C4-2B (cell line): ENCODE results near the gene SRRD.

ENCODE experiments used
- H3K27ac ChIP-seq: fragments of 450-650 bp; 2 replicates; pipeline ENCODE4 v1.5.1; 2017
- ZFX ChIP-seq: fragments of 450-650 bp; IDR thresholded peaks from 2 replicates; pipeline ENCODE4 v1.6.1; 2017
- TF ChIP-seq, protein P1 (sequence below): fragments of 450-650 bp; conservative IDR thresholded peaks from 2 replicates; pipeline ENCODE4 v1.5.1; 2017; ENCODE audit warnings: mild to moderate bottlenecking

SRRD gene

DNA sequence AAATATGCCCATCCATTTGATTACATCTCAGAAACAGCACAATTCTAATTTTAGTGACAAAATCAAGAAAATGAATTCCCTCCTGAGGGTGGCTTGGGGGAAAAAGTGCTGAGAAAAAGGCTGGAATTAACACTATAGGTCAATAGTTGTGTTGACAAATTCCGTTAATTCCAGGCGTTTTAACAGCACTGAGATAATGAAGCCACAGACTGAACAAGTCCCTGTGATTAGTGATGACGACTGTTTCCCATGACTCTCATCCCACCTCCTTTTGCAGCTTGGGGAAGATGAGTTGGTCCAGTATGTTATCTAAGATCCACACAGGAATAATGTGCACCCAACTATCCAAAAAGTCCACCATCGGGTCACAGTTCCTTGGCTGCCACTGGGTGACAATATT lies 12.8 kb downstream of the SRRD start:
- no peak for TF ChIP-seq ZFX
- TF ChIP-seq, protein P1, sequence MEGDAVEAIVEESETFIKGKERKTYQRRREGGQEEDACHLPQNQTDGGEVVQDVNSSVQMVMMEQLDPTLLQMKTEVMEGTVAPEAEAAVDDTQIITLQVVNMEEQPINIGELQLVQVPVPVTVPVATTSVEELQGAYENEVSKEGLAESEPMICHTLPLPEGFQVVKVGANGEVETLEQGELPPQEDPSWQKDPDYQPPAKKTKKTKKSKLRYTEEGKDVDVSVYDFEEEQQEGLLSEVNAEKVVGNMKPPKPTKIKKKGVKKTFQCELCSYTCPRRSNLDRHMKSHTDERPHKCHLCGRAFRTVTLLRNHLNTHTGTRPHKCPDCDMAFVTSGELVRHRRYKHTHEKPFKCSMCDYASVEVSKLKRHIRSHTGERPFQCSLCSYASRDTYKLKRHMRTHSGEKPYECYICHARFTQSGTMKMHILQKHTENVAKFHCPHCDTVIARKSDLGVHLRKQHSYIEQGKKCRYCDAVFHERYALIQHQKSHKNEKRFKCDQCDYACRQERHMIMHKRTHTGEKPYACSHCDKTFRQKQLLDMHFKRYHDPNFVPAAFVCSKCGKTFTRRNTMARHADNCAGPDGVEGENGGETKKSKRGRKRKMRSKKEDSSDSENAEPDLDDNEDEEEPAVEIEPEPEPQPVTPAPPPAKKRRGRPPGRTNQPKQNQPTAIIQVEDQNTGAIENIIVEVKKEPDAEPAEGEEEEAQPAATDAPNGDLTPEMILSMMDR: no peak
- no peak overlapping the region for H3K27ac ChIP-seq

DNA sequence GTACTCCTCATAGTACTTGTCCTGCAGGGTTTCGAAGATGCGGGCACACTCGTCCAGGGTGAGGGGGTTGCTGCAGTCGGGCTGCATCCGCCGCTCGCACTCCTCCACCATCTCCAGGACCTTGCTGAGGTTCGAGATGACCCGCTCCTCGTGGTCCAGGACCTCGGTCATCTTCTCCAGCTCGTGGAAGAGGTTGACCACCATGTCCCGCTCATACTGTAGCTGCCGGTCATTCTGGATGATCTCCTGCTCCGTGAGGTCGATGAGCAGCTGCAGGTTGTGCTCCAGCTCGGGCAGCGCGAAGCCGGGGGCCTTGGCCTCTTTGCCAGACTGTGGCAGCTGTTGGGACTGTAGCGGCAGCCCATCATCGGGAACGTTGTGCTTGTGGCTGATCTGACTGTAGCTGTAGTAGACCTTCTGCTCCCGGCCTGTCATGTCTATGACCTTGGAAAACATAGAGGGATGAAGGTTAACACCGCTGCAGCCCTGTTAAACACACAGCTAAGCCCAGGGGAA lies 15.6 kb downstream of the SRRD start:
- H3K27ac ChIP-seq: no peak overlapping the region
- TF ChIP-seq, protein P1: no peak
- TF ChIP-seq ZFX: no peak

DNA sequence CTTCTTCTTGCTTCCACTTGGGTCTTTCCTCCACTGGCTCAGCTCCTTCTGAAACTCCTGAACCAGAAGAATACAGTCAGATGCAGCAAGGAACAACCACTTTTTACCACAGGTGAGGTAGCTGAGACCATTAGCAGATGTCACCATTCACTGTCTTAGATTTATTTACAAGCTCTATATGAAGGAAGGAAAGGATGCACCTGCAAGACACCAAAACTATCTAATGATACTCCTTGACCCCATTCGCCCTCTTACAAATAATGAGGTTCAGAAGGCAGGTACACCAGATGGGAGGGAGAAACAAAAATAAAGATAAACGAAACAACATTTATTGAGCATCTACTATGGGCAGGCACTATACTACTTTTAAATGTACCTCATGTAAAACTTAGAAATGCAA lies 18.3 kb downstream of the SRRD start:
- TF ChIP-seq ZFX: no peak
- TF ChIP-seq, protein P1: no peak

DNA sequence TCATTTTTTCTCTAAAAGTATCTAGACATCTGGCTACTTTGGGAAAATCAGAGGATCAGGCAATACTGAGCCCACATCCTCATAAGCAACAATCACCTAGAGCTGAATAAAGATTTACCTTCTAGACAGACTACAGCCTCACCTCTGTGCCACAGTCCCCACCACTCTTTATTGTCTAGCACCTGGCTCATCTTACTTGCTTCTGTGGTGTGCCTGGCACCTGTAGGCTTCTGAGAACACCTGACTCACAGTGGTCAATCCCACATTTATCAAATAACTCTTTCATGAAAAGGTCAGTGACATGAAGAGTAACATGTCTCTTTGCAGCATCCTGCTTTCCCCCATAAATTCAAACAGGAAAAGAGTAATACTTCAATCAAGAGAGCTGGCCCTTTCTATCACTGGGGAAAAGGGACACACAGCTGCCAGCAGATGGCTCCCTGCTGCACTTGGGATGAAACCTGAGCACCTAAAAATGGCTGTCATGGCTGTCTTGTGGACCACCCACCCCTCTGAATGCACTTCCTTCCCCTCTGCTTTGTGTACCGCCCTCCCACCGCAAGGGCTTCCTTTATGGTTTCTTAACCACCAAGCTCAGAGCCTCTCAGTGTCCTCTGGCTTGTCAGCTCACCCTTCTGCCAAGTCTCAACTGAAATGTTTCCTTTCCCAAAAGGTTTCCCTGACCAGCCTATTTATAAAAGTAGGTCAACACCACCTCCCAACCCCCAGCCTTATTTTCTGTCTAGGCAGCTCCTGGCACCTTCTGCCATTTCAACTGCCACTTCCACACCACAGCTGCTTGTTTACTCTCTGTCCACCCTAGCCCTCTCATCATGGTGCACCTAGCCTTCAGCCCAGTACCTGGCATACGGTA lies 19.2 kb downstream of the SRRD start:
- no peak overlapping the region for H3K27ac ChIP-seq
- TF ChIP-seq, protein P1: peak; percentile 58
- no peak for TF ChIP-seq ZFX

More for the DNA sequence above, 18.3 kb downstream of the SRRD start:
- H3K27ac ChIP-seq: no peak overlapping the region

DNA sequence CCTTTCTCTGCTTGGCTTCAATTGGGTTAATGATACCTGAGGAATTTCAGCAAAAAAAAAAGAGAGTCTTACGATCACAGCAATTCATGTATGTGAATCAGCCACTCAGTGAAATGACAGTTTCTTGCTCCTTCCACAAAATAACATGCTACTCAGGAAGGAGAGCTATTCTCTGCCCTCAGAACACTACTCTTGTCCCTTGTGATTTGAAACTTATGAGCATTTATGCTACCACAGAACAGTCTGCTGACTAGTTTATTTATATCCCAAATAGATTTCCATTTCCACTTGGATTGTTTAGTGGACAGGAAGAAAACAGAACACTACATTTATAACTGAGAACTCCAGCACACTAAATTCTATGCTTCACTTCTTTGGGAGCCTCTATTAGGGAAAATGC lies 20.1 kb downstream of the SRRD start:
- no peak overlapping the region for H3K27ac ChIP-seq
- no peak for TF ChIP-seq ZFX
- TF ChIP-seq, protein P1: no peak

DNA sequence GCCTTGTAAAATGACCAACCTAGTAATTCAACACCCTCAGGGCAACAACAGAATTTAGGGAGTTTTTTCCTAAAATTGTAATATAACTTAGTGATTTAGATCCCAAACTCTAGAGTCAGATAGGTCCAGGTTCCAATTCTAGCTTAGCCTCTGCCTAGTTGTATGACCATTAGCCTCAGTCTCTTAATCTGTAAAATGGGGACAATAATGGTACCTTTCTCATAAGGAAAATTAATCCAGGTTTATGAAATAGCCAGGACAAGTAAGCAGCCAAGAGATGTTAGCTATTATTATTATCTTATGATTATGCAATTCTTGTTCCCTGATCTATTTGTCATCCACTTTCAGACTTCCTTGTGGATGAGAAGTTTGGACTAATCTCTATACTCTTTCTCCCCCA lies 24.5 kb downstream of the SRRD start:
- no peak overlapping the region for H3K27ac ChIP-seq
- TF ChIP-seq ZFX: no peak
- TF ChIP-seq, protein P1: no peak

DNA sequence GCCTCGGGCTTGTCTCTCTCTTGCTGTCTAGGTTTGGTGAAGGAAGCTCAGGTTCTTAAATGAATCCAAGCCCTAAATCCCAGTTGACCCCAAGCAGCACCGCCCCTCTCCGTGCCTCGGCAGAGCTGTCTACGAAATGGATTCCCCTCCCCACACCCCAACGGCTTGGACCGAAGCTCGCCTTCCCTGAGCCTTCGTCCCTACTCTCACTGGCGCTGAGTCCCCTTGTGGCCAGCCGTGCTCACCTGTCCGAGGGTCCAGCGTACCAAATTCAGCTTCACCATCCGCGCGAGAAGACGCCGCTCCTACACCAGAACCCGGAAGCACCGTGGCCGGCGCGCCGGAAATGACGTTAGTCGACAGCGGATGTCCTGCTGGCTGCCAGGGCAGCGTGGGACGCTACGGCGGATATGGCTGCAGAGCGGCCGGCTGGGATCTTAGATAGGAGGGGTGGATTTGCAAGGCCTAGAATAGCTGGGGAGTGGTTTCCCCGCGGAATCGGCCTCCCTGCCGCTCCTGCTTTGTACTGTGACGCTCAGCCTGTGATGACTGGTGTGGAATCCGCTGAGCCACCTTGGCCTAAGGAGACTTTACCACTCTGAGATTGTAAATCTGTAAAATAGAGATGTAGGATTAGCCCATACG lies 28.6 kb downstream of the SRRD start, which contains the start of gene TFIP11:
TFIP11 (minus strand) TSS at position 325 of the 645 bp plus-strand sequence. CDS start 2,201 bp downstream, outside the sequence.
- TF ChIP-seq ZFX: peak; percentile 79
- TF ChIP-seq, protein P1: no peak
- peak within 1 kb of the TSS; percentile 74 for H3K27ac ChIP-seq
